Activated naive CD8-positive, alpha-beta T cell treated with anti-CD3 and anti-CD28 coated beads for 36 hours (primary cell): ENCODE results near the gene HDAC4. TPM values are rescaled to one million over a fixed set of nuclear protein-coding genes. Genes with fewer than 3 reads are reported as not detected.

Experiments
- DNase-seq: peaks from one replicate; pipeline ENCODE4 v3.0.0; 2021
- H3K27ac Mint-ChIP-seq: one replicate; pipeline ENCODE4 v1.8.0; 2022; ENCODE audit warnings: mild to moderate bottlenecking, moderate library complexity, mixed read lengths
- H3K27me3 Mint-ChIP-seq: one replicate; pipeline ENCODE4 v1.8.0; 2022; ENCODE audit warnings: mild to moderate bottlenecking, mixed read lengths
- H3K36me3 Mint-ChIP-seq: one replicate; pipeline ENCODE4 v1.8.0; 2021; ENCODE audit warnings: mild to moderate bottlenecking, mixed read lengths
- H3K4me1 Mint-ChIP-seq: one replicate; pipeline ENCODE4 v1.8.0; 2021; ENCODE audit warnings: mixed read lengths
- H3K4me3 Mint-ChIP-seq: one replicate; pipeline ENCODE4 v1.8.0; 2022; ENCODE audit warnings: mild to moderate bottlenecking, moderate library complexity, mixed read lengths
- H3K9me3 Mint-ChIP-seq: one replicate; pipeline ENCODE4 v1.8.0; 2022; ENCODE audit warnings: mixed read lengths
- total RNA-seq, 2 experiments: library from RNA; stranded (reverse); gene quantifications; one replicate each; pipeline ENCODE4 v1.2.3, GENCODE V29; 2021

Gene HDAC4
- total RNA-seq, 2 experiments from 2014 or later, result 19.1 to 20.2 TPM

DNA sequence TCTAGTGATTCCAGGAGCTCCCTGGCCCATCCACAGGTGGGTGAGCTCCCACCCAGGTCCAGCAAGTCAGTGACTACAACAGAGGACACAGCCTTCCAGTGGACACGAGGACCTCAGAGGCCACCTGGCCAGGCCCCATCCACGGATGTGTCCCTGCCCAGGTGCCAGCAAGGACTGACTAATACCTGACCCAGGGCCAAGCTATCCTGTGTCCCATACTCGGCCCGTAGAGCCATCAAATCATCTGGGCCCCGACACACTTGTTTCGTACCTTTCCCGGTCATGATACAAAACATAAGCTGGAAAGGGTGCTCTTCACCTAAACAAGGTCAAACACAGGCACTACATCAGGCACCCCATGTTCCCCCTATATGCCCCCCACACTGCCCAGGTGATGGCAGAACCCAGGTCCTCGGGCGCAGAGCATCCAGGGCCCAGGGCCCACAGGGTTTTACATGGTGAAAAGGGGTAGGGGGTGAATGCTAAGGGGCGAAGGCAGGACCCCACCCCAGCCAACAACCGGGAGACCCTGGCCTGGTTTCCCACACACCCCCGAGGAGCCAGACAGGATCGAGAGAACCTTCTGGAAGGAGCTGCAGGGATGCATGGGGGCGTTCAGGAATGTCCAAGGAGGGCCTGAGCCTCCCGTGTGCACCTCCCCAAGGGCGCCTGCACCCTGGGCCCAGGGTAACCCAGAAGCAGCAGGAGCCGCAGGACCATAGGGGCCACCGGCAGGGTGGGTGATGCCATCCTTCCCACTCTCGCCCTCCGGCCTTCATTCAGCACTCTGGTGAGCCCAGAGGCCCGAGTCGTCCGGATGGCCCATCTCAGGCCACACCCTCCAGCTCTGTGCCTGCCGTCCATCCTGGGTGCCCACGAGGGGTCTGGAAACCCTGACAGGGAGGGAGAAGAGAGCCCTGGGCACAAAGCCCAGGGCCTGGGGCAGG is 94.3 kb downstream of the HDAC4 start:
- DNase-seq, result no peak
- Mint-ChIP-seq H3K9me3 (no peaks in the 10 kb centered on the region), H3K4me3 (no peak overlapping the region), H3K27me3 (no peaks in the 10 kb centered on the region), H3K4me1 (peaks cover 29% of the 10 kb centered on the region), H3K27ac (no peak overlapping the region), H3K36me3 (no peaks in the 10 kb centered on the region)

GRCh38 chr2:239305771-239306170 is 95.0 kb downstream of the HDAC4 start:
- H3K4me3 Mint-ChIP-seq, result no peak overlapping the region
- DNase-seq, result no peak
- no peaks in the 10 kb centered on the region for H3K9me3 Mint-ChIP-seq

GRCh38 chr2:239305222-239305575 is 95.6 kb downstream of the HDAC4 start:
- Mint-ChIP-seq H3K4me1 (peaks cover 31% of the 10 kb centered on the region), H3K36me3 (no peaks in the 10 kb centered on the region), H3K27me3 (no peaks in the 10 kb centered on the region), H3K9me3 (no peaks in the 10 kb centered on the region), H3K4me3 (no peak overlapping the region), H3K27ac (no peak overlapping the region)
- no peak for DNase-seq

More at GRCh38 chr2:239305771-239306170, 95.0 kb downstream of the HDAC4 start:
- Mint-ChIP-seq H3K36me3 (no peaks in the 10 kb centered on the region), H3K27me3 (no peaks in the 10 kb centered on the region), H3K27ac (no peak overlapping the region), H3K4me1 (peaks cover 31% of the 10 kb centered on the region)

DNA sequence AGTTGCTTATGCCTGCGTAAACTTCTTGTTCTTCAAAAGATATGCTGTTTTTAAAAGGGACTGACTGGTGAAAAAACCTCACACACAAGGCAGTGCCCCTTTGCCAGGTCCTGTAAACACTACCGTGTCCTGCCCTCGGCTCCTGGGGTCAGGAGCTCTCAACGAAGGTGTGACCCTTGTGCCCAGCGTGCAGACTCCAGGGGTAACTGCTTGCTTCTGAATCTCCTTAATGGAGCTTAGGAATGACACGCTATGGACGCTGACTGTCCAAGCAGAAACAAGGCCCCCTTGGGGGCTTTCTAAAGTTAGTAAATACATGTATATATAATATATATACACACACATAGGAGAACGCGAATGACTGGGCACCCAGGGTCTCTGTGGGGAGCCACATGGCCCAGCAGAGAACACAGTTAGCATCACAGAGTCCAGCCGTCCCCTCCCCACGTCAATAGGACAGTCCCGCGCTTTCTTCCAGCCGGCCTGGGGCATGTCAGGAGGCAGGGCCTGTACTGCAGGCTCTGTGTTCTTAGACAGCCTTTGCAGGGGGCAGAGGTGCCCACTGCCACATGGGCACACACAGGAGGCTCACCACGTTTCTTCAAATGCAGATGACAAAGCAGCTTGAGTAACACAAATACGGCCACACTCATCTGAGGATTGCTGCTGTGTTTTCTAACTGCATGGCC is 96.1 kb downstream of the HDAC4 start:
- Mint-ChIP-seq H3K4me1 (peaks cover 29% of the 10 kb centered on the region), H3K36me3 (no peaks in the 10 kb centered on the region), H3K27me3 (no peaks in the 10 kb centered on the region), H3K4me3 (no peak overlapping the region), H3K27ac (no peak overlapping the region), H3K9me3 (no peaks in the 10 kb centered on the region)
- DNase-seq, result no peak

GRCh38 chr2:239303711-239304532 is 96.9 kb downstream of the HDAC4 start:
- peak overlapping the region; percentile 59 for H3K27ac Mint-ChIP-seq
- no peaks in the 10 kb centered on the region for H3K27me3 Mint-ChIP-seq
- no peak overlapping the region for H3K4me3 Mint-ChIP-seq
- no peaks in the 10 kb centered on the region for H3K9me3 Mint-ChIP-seq
- DNase-seq, result no peak
- H3K36me3 Mint-ChIP-seq, result no peaks in the 10 kb centered on the region
- H3K4me1 Mint-ChIP-seq, result peaks cover 34% of the 10 kb centered on the region

GRCh38 chr2:239302808-239303557 is 97.8 kb downstream of the HDAC4 start:
- H3K9me3 Mint-ChIP-seq, result no peaks in the 10 kb centered on the region
- H3K27me3 Mint-ChIP-seq, result no peaks in the 10 kb centered on the region
- DNase-seq, result no peak
- H3K4me1 Mint-ChIP-seq, result peaks cover 41% of the 10 kb centered on the region
- no peak overlapping the region for H3K27ac Mint-ChIP-seq
- H3K4me3 Mint-ChIP-seq, result no peak overlapping the region
- H3K36me3 Mint-ChIP-seq, result no peaks in the 10 kb centered on the region

DNA sequence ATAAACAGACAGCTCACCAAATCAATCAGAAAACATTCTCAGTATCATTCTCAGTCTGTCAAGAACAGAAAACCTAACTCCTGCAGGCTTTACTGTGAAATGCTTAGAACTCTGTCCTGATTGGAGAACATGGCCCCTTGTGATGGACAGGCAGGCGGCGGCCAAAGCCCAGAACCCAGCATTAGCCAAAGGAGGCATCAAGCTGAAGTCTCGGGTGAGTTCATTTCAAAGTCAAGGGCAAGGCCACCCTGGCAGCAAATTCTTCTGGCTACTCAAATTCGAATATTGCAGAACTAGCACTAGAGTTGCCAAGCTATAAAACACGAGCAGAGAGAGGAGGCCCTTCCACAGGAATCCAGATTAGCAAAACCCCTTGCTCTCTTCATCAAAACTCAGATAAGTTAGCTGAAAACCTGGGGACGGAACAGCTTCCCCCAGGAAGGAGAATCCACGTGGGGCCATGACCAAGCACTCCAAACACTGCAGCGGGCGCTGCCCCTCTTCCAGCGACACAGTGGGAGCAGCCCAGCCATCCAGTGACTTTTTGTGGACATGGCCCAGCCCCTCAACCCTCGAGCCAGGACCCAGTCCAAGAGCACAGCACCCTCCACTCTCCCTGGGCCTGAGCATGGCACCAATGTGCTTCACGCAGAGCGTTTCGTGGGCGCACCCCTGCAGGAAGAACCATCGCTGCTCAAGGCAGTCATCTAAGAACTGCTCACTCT is 98.6 kb downstream of the HDAC4 start:
- no peaks in the 10 kb centered on the region for H3K9me3 Mint-ChIP-seq
- peaks cover 48% of the 10 kb centered on the region for H3K4me1 Mint-ChIP-seq
- DNase-seq, result no peak
- H3K27ac Mint-ChIP-seq, result no peak overlapping the region
- no peak overlapping the region for H3K4me3 Mint-ChIP-seq
- H3K27me3 Mint-ChIP-seq, result no peaks in the 10 kb centered on the region
- H3K36me3 Mint-ChIP-seq, result no peaks in the 10 kb centered on the region

DNA sequence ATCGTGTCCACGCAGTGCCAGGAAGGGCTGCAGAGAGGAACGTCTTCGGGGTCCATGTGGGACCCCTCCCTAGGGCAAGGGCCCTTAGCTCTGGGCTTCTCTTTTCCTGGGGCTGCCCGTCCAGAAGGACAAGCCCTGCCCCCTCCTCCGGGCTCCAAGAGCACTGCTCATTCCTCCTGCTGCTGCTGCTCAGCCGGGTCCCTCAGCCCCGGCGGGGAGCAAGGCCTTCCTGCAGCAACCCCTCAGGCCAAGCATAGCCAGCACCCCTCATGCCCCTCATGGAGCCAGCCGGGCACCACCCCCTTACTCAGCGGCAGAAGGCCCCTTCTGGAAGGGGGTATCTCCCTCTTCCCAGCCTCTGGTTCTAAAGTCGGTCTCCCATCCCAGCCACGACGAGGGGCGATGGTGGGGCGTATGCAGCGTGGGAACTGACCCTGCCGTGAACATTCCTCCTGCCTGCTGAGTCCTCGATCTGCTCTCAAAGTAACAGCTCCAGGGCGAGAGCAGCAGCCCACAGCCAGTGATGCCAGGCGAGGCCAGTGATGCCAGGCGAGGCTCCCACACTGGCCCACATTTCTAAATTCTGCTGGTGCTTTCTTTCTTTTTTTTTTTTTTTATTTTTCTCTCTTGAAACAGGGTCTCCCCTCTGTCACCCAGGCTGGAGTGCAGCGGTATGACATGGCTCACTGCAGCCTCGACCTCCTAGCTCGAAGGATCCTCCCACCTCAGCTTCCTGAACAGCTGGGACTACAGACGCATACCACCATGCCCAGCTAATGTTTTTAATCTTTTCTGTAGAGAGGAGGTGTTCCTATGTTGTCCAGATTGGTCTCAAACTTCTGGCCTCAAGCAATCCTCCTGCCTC is 99.7 kb downstream of the HDAC4 start:
- Mint-ChIP-seq H3K4me1 (peaks cover 57% of the 10 kb centered on the region), H3K4me3 (no peak overlapping the region), H3K36me3 (no peaks in the 10 kb centered on the region), H3K27me3 (no peaks in the 10 kb centered on the region), H3K9me3 (no peaks in the 10 kb centered on the region), H3K27ac (no peak overlapping the region)
- DNase-seq, result no peak

GRCh38 chr2:239300242-239300641 is 100.6 kb downstream of the HDAC4 start:
- Mint-ChIP-seq H3K36me3 (no peaks in the 10 kb centered on the region), H3K4me1 (peaks cover 66% of the 10 kb centered on the region)

DNA sequence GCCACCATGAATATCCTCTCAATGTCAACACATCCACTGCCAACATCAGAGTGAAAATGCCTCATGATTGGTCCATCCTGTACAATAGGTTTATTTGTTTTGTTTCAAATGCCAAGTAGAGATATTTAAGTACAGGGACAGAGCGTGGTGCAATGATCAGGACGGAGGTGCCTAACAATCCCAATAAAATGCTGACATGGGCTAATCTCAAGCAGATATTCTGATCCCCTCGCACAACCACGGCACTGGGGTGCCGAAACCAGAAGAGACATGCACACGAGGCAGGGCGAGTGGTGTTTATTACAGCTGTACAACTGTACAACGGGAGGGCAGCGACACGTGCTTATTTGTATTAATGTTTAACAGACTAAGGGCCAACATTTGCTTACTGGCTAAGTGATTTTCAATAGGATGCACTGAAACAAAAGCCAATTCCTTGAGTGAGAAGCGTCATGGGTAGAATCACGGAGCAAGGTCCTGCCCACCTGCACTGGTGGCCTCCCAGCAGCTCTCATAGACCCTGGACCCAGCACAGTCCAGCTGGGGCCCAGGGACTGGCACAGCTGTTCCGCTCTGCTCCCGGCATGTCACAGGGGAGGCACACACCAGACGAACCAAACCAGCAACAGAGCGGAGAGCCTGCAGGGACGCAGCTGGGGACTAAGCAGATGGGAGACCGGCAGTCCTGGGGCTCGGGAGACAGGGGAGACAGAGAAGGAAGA is 101.4 kb downstream of the HDAC4 start:
- Mint-ChIP-seq H3K36me3 (peaks cover 1% of the 10 kb centered on the region), H3K27me3 (no peaks in the 10 kb centered on the region), H3K27ac (peak overlapping the region; percentile 84), H3K9me3 (no peaks in the 10 kb centered on the region), H3K4me1 (peaks cover 67% of the 10 kb centered on the region), H3K4me3 (no peak overlapping the region)
- no peak for DNase-seq

More at GRCh38 chr2:239300242-239300641, 100.6 kb downstream of the HDAC4 start:
- DNase-seq, result no peak
- no peak overlapping the region for H3K27ac Mint-ChIP-seq
- no peaks in the 10 kb centered on the region for H3K9me3 Mint-ChIP-seq
- no peak overlapping the region for H3K4me3 Mint-ChIP-seq
- no peaks in the 10 kb centered on the region for H3K27me3 Mint-ChIP-seq

- Mint-ChIP-seq H3K27ac (peak overlapping the region; percentile 84), H3K9me3 (no peaks in the 10 kb centered on the region), H3K4me3 (peak overlapping the region; percentile 73), H3K27me3 (no peaks in the 10 kb centered on the region), H3K4me1 (peaks cover 67% of the 10 kb centered on the region), H3K36me3 (peaks cover 4% of the 10 kb centered on the region)
- peak; percentile 83 for DNase-seq
Observed at GRCh38 chr2:239298116-239298804, 102.6 kb downstream of the HDAC4 start.
